Immature natural killer cell (primary cell): Measurements from ENCODE around the gene FOXP1. TPM values are rescaled to one million over a fixed set of nuclear protein-coding genes. Genes with fewer than 3 reads are reported as not detected.

Experiments used
- DNase-seq, 3 donors: peaks; one replicate each; pipeline ENCODE4 v3.0.0; 2022; ENCODE audit warnings: mixed read lengths in 1 of 3
- H3K27ac Mint-ChIP-seq, 6 donors: one replicate each; pipeline ENCODE4 v1.8.0; 2020; ENCODE audit warnings: mixed read lengths in 6 of 6, mild to moderate bottlenecking in 5 of 6, inconsistent platforms in 4 of 6, moderate library complexity in 3 of 6
- H3K27me3 Mint-ChIP-seq, 3 donors: one replicate each; pipeline ENCODE4 v1.8.0; 2020 to 2021; ENCODE audit warnings: low read depth in 3 of 3, mild to moderate bottlenecking in 3 of 3, mixed read lengths in 3 of 3, moderate library complexity in 3 of 3, inconsistent platforms in 1 of 3
- H3K36me3 Mint-ChIP-seq, 3 donors: one replicate each; pipeline ENCODE4 v1.8.0; 2020; ENCODE audit warnings: mixed read lengths in 3 of 3, inconsistent platforms in 2 of 3, mild to moderate bottlenecking in 2 of 3
- H3K4me1 Mint-ChIP-seq, 2 donors: one replicate each; pipeline ENCODE4 v1.8.0; 2020; ENCODE audit warnings: inconsistent platforms in 2 of 2, mild to moderate bottlenecking in 2 of 2, mixed read lengths in 2 of 2, moderate library complexity in 1 of 2
- H3K4me3 Mint-ChIP-seq, 5 donors: one replicate each; pipeline ENCODE4 v1.8.0; 2020; ENCODE audit warnings: mild to moderate bottlenecking in 5 of 5, mixed read lengths in 5 of 5, inconsistent platforms in 3 of 5, moderate library complexity in 3 of 5
- H3K9me3 Mint-ChIP-seq, 6 donors: one replicate each; pipeline ENCODE4 v1.8.0; 2020; ENCODE audit warnings: mild to moderate bottlenecking in 6 of 6, mixed read lengths in 6 of 6, inconsistent platforms in 4 of 6, moderate library complexity in 3 of 6
- polyA plus RNA-seq, 3 donors: library from polyadenylated mRNA; unstranded; fragments of 300-500 nt; fragmentation: Illumina TruSeq; gene quantifications; one replicate each; pipeline ENCODE4 v1.2.3, GENCODE V29; 2021

Gene FOXP1
- polyA plus RNA-seq, 3 donors from 2014 or later, result 68.2 to 133 (median 84.0) TPM

GRCh38 chr3:71421475-71421819 lies 162.1 kb downstream of the FOXP1 start:
- Mint-ChIP-seq H3K27ac (peak overlapping the region; percentile 90 to 99 (median 96)), H3K27me3 (peaks cover 0 to 4% (median 1%) of the 10 kb centered on the region in 3 donors), H3K9me3 (no peaks in the 10 kb centered on the region), H3K4me3 (peak overlapping the region; percentile 67 to 82 (median 75)), H3K36me3 (peaks cover 0 to 11% (median 0%) of the 10 kb centered on the region in 3 donors), H3K4me1 (peaks cover 69 to 70% of the 10 kb centered on the region in 2 donors)
- DNase-seq, result no peak

- Mint-ChIP-seq H3K27ac (peak overlapping the region in 2 of 6 donors; percentile 79 to 84), H3K4me3 (no peak overlapping the region), H3K27me3 (peaks cover 3 to 4% (median 3%) of the 10 kb centered on the region in 3 donors), H3K4me1 (peaks cover 77 to 79% of the 10 kb centered on the region in 2 donors), H3K9me3 (no peaks in the 10 kb centered on the region), H3K36me3 (peaks cover 0 to 2% (median 0%) of the 10 kb centered on the region in 3 donors)
- DNase-seq, result no peak
These were observed 164.2 kb downstream of the FOXP1 start for GRCh38 chr3:71419369-71419768.

- Mint-ChIP-seq H3K4me3 (no peak overlapping the region), H3K4me1 (peaks cover 73 to 74% of the 10 kb centered on the region in 2 donors), H3K36me3 (peaks cover 0 to 2% (median 0%) of the 10 kb centered on the region in 3 donors), H3K9me3 (no peaks in the 10 kb centered on the region), H3K27ac (peak overlapping the region in 4 of 6 donors; percentile 32 to 86 (median 66)), H3K27me3 (peaks cover 3 to 4% (median 3%) of the 10 kb centered on the region in 3 donors)
- DNase-seq, result no peak
These were observed 165.7 kb downstream of the FOXP1 start for GRCh38 chr3:71417791-71418190.

GRCh38 chr3:71416876-71417275 lies 166.7 kb downstream of the FOXP1 start:
- Mint-ChIP-seq H3K4me1 (peaks cover 64 to 66% of the 10 kb centered on the region in 2 donors), H3K27me3 (peaks cover 3 to 4% (median 3%) of the 10 kb centered on the region in 3 donors), H3K9me3 (no peaks in the 10 kb centered on the region), H3K4me3 (peak overlapping the region in 3 of 5 donors; percentile 27 to 60 (median 29)), H3K36me3 (peaks cover 0 to 2% (median 0%) of the 10 kb centered on the region in 3 donors), H3K27ac (peak overlapping the region; percentile 2 to 97 (median 82))
- DNase-seq, result peak in 1 of 3 donors; percentile 24

- peaks cover 2 to 3% (median 3%) of the 10 kb centered on the region in 3 donors for H3K27me3 Mint-ChIP-seq
- H3K4me3 Mint-ChIP-seq, result peak overlapping the region; percentile 52 to 68 (median 61)
- peak; percentile 55 to 66 (median 65) for DNase-seq
- H3K27ac Mint-ChIP-seq, result peak overlapping the region; percentile 78 to 97 (median 86)
- H3K4me1 Mint-ChIP-seq, result peaks cover 53 to 54% of the 10 kb centered on the region in 2 donors
- H3K9me3 Mint-ChIP-seq, result no peaks in the 10 kb centered on the region
- peaks cover 0 to 2% (median 0%) of the 10 kb centered on the region in 3 donors for H3K36me3 Mint-ChIP-seq
These were observed 167.8 kb downstream of the FOXP1 start for GRCh38 chr3:71415681-71416122.

GRCh38 chr3:71414189-71414927 lies 169.2 kb downstream of the FOXP1 start:
- peaks cover 2 to 3% (median 3%) of the 10 kb centered on the region in 3 donors for H3K27me3 Mint-ChIP-seq
- no peaks in the 10 kb centered on the region for H3K9me3 Mint-ChIP-seq
- peak overlapping the region in 5 of 6 donors; percentile 78 to 97 (median 86) for H3K27ac Mint-ChIP-seq
- peaks cover 0 to under 1% (median 0%) of the 10 kb centered on the region in 3 donors for H3K36me3 Mint-ChIP-seq
- no peak for DNase-seq
- no peak overlapping the region for H3K4me3 Mint-ChIP-seq
- H3K4me1 Mint-ChIP-seq, result peaks cover 45 to 48% of the 10 kb centered on the region in 2 donors

DNA sequence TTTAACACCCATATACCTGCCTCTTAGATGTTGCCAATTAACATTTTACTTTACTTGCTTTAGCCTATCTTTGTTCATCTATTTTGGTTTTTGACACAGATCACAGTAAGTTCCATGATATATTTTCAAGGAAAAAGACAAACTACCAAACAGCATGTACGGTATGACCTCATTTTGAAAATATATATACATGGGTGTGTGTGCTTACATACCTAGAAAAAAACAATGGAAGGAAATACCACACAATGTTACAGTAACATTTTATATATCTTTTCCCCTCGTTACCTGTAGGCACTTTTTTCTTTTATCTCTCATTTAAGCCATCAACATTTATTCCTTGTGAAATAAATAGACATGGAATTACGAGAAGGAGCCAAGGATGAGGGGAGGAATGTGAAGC lies 170.0 kb downstream of the FOXP1 start:
- H3K27me3 Mint-ChIP-seq, result peaks cover 2 to 3% (median 3%) of the 10 kb centered on the region in 3 donors
- peaks cover 0 to 6% (median 0%) of the 10 kb centered on the region in 3 donors for H3K36me3 Mint-ChIP-seq
- no peak for DNase-seq
- no peaks in the 10 kb centered on the region for H3K9me3 Mint-ChIP-seq
- H3K27ac Mint-ChIP-seq, result peak overlapping the region in 3 of 6 donors; percentile 50 to 89 (median 63)
- peaks cover 43 to 48% of the 10 kb centered on the region in 2 donors for H3K4me1 Mint-ChIP-seq
- no peak overlapping the region for H3K4me3 Mint-ChIP-seq

DNA sequence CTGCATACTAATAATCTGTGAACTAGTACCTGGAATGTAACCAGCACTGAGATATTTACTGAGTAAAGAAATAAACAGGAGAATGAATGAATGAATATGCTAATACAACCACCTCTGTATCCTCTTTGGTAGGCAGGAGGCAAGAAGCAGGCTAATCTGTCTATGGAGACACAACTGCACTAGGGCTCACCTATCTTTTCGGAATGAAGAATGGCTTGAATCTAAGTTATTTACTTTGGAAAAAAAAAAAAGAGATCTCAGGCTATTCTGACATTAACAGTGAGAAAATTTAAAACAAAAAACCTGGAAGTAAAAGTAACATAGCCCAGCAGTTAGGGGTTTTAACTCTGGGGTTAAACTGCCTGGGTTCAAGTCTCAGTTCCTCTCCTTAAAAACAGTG lies 174.2 kb downstream of the FOXP1 start:
- Mint-ChIP-seq H3K9me3 (no peaks in the 10 kb centered on the region), H3K36me3 (peaks cover 0 to 10% (median 4%) of the 10 kb centered on the region in 3 donors), H3K27ac (peak overlapping the region in 2 of 6 donors; percentile 10 to 38), H3K27me3 (peaks cover 0 to 1% (median 1%) of the 10 kb centered on the region in 3 donors), H3K4me1 (peaks cover 7 to 9% of the 10 kb centered on the region in 2 donors), H3K4me3 (no peak overlapping the region)
- no peak for DNase-seq

DNA sequence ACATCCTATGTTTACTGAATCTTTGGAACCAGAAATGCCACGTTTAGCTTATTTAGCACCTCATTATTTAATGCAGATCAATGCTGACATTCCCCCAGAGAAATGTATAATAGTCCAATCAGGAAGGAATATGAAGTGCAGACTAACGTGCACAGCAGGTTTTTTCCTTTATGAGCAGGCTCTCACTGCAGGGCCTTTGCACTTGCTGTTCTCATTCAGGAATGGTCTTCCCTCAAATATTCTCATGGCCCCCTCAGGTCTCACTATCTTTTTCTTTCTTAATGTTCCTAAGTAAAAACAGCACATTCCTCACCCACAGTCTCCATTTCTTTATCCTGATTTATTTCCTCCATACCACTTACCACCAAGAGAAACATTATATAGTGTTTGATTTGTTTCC lies 174.6 kb downstream of the FOXP1 start:
- peaks cover 0 to 1% (median 1%) of the 10 kb centered on the region in 3 donors for H3K27me3 Mint-ChIP-seq
- H3K27ac Mint-ChIP-seq, result peak overlapping the region in 1 of 6 donors; percentile 38
- DNase-seq, result no peak
- H3K36me3 Mint-ChIP-seq, result peaks cover 0 to 10% (median 4%) of the 10 kb centered on the region in 3 donors
- H3K4me1 Mint-ChIP-seq, result peaks cover 4 to 7% of the 10 kb centered on the region in 2 donors
- H3K9me3 Mint-ChIP-seq, result no peaks in the 10 kb centered on the region
- no peak overlapping the region for H3K4me3 Mint-ChIP-seq

- no peak overlapping the region for H3K4me3 Mint-ChIP-seq
- H3K27ac Mint-ChIP-seq, result no peak overlapping the region
- no peak for DNase-seq
- peaks cover 1 to 3% (median 1%) of the 10 kb centered on the region in 3 donors for H3K27me3 Mint-ChIP-seq
- H3K9me3 Mint-ChIP-seq, result no peaks in the 10 kb centered on the region
- H3K36me3 Mint-ChIP-seq, result peaks cover 0 to 14% (median 8%) of the 10 kb centered on the region in 3 donors
- peaks cover 0 to 1% of the 10 kb centered on the region in 2 donors for H3K4me1 Mint-ChIP-seq
These were observed 175.7 kb downstream of the FOXP1 start for GRCh38 chr3:71407823-71408222.

- H3K27ac Mint-ChIP-seq, result no peak overlapping the region
- H3K4me3 Mint-ChIP-seq, result no peak overlapping the region
- H3K36me3 Mint-ChIP-seq, result peaks cover 0 to 14% (median 8%) of the 10 kb centered on the region in 3 donors
- peaks cover 1 to 3% (median 1%) of the 10 kb centered on the region in 3 donors for H3K27me3 Mint-ChIP-seq
- no peaks in the 10 kb centered on the region for H3K9me3 Mint-ChIP-seq
- DNase-seq, result no peak
- H3K4me1 Mint-ChIP-seq, result no peaks in the 10 kb centered on the region
These were observed 176.3 kb downstream of the FOXP1 start for GRCh38 chr3:71406972-71407810.

DNA sequence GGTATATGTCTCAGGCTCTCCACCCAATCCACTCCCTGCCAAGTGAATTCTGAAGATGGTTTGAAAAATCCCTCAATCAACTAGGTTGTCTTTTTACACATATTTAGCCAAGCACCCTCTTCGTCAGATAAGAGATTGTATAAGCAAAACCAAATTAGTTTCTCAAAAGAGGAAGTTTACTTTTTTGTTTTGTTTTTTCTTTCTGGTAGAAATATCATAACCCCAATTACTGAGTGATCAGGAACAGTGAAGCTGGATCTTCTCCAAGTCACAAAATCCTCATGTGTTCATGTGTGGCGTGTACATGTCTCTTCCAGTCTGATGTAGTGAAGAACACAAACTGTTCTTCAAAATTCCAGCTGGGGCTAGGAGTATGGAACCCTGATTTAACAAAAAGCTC lies 180.6 kb downstream of the FOXP1 start:
- H3K4me1 Mint-ChIP-seq, result peaks cover 7 to 10% of the 10 kb centered on the region in 2 donors
- H3K9me3 Mint-ChIP-seq, result no peaks in the 10 kb centered on the region
- H3K27ac Mint-ChIP-seq, result peak overlapping the region in 3 of 6 donors; percentile 2 to 7 (median 4)
- DNase-seq, result no peak
- peaks cover 0 to 8% (median 8%) of the 10 kb centered on the region in 3 donors for H3K36me3 Mint-ChIP-seq
- peaks cover 0 to 3% (median 1%) of the 10 kb centered on the region in 3 donors for H3K27me3 Mint-ChIP-seq
- H3K4me3 Mint-ChIP-seq, result no peak overlapping the region

DNA sequence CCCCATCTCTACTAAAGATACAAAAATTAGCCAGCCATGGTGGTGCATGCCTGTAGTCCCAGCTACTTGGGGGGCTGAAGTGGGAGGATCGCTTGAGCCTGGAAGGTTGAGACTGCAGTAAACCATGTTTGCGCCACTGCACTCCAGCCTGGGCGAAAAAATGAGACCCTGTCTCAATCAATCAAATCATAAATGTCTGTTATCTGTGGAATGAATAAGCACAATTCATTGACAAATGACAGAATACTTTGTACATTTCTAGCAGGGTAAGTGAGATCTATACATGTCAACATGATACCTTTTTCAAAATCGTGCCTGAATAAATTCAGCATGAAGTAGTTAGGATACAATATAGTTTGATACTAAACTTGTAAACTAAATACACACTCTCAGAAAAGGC lies 181.2 kb downstream of the FOXP1 start:
- H3K36me3 Mint-ChIP-seq, result peaks cover 0 to 8% (median 8%) of the 10 kb centered on the region in 3 donors
- H3K27ac Mint-ChIP-seq, result peak overlapping the region in 3 of 6 donors; percentile 4 to 31 (median 7)
- no peaks in the 10 kb centered on the region for H3K9me3 Mint-ChIP-seq
- H3K27me3 Mint-ChIP-seq, result peaks cover 1 to 3% (median 1%) of the 10 kb centered on the region in 3 donors
- no peak for DNase-seq
- peaks cover 12 to 13% of the 10 kb centered on the region in 2 donors for H3K4me1 Mint-ChIP-seq
- no peak overlapping the region for H3K4me3 Mint-ChIP-seq
